ENCODE measurements around the gene WDFY4. TPM values are rescaled to one million over a fixed set of nuclear protein-coding genes. Genes with fewer than 3 reads are reported as not detected.

Gene WDFY4
- total and polyA plus RNA-seq, 2 of the 4 experiments (the other 2 are of a cell fraction), result not detected

DNA sequence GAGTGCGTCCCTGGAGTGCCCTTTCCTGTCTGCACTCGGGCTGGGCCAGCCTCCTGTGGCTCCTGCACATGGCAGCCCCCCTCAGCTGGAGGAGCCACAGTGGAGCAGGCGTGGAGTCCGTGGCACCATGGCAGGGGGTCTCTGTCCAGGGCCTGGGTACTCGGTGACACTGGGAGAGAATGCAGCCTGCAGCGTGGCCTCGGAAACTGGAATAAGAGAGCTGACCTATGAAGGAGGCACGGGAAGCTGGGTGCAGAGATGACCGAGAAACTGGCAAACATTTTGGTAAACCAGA lies 25.8 kb upstream of the WDFY4 start:
- POLR2A ChIA-PET (ENCODE audit: unreplicated experiment), result no interaction called here
- H3K4ac ChIP-seq (ENCODE audit: low read depth, low read length), result no peak overlapping the region
- H3K4me3 ChIP-seq (ENCODE audit: insufficient read depth, low read depth, low read length), result no peak overlapping the region
- H3K14ac ChIP-seq (replicated peaks; ENCODE audit: low read depth, low read length), result no peak overlapping the region
- H3K9me1 ChIP-seq (ENCODE audit: insufficient read depth, low read length), result peaks cover 6% of the 10 kb centered on the region; the same call in 1 of the 2 replicates
- H3K27me3 ChIP-seq (ENCODE audit: control insufficient read depth, insufficient read depth, low read length), result peaks cover 18% of the 10 kb centered on the region
- H2BK5ac ChIP-seq (ENCODE audit: low read depth, low read length, poor library complexity, severe bottlenecking), result no peak overlapping the region
- in situ Hi-C loops (cut with MboI; ENCODE audit: low sequenced_read_pairs) (loop anchor here (5.0 kb wide), 3 partner anchors 107 to 858 kb away; no protein-coding TSS in a partner anchor), intact Hi-C loops (cut with micrococcal nuclease) (loop anchor here (2.0 to 5.0 kb wide), 4 partner anchors 217 to 860 kb away; no protein-coding TSS in a partner anchor), dilution Hi-C loops (cut with HindIII; ENCODE audit: low sequenced_read_pairs, unreplicated experiment) (no loop called here)
- no peak overlapping the region for H4K8ac ChIP-seq (ENCODE audit: low read depth in 2 of 2, low read length in 2 of 2)
- no peaks in the 10 kb centered on the region for H4K20me1 ChIP-seq (ENCODE audit: insufficient read depth, low read length)
- CTCF ChIA-PET, result interaction anchor here (0.6 to 1.6 kb wide), 7 partner anchors 20 to 867 kb away, joined by 3 to 6 read pairs (median 3); no protein-coding TSS in a partner anchor
- H3K79me1 ChIP-seq (ENCODE audit: low read depth in 1 of 2, low read length in 2 of 2), result peaks cover 4 to 12% of the 10 kb centered on the region in 2 experiments; a peak in 1 of 4 replicates
- H2AK9ac ChIP-seq (replicated peaks; ENCODE audit: low read depth, low read length, poor library complexity), result no peak overlapping the region
- no peak overlapping the region for H2BK120ac ChIP-seq (ENCODE audit: low read depth, low read length)
- H3K23ac ChIP-seq (ENCODE audit: low read depth, low read length), result no peak overlapping the region
- H2AK5ac ChIP-seq (ENCODE audit: low read depth, low read length), result no peak overlapping the region
- no peak overlapping the region for H3K18ac ChIP-seq (ENCODE audit: low read depth, low read length)
- H3K36me3 ChIP-seq (ENCODE audit: control insufficient read depth, insufficient read depth, low read length), result no peaks in the 10 kb centered on the region
- no peak overlapping the region for H2AFZ ChIP-seq (replicated peaks; ENCODE audit: low read length, poor library complexity)
- H2BK15ac ChIP-seq (ENCODE audit: low read depth, low read length), result no peak overlapping the region
- H3K56ac ChIP-seq (ENCODE audit: extremely low read depth, insufficient read depth, low read length), result no peak overlapping the region
- H3K9ac ChIP-seq (ENCODE audit: low read depth, low read length), result no peak overlapping the region
- no peak overlapping the region for H4K91ac ChIP-seq (ENCODE audit: insufficient read depth, low read depth, low read length)
- H3K27ac ChIP-seq (ENCODE audit: insufficient read depth, low read length), result no peak overlapping the region
- no peak for DNase-seq
- no peak overlapping the region for H3K4me2 ChIP-seq (ENCODE audit: low read depth, low read length)
- BruUV-seq (replicated peaks), result no TSS peak
- TF ChIP-seq CHD1 (IDR thresholded peaks at IDR 0.05; ENCODE audit: low read depth, low read length) (no peak), MAFK (IDR thresholded peaks at IDR 0.05; ENCODE audit: low read depth, low read length) (no peak)
- TF ChIP-seq, protein P1, sequence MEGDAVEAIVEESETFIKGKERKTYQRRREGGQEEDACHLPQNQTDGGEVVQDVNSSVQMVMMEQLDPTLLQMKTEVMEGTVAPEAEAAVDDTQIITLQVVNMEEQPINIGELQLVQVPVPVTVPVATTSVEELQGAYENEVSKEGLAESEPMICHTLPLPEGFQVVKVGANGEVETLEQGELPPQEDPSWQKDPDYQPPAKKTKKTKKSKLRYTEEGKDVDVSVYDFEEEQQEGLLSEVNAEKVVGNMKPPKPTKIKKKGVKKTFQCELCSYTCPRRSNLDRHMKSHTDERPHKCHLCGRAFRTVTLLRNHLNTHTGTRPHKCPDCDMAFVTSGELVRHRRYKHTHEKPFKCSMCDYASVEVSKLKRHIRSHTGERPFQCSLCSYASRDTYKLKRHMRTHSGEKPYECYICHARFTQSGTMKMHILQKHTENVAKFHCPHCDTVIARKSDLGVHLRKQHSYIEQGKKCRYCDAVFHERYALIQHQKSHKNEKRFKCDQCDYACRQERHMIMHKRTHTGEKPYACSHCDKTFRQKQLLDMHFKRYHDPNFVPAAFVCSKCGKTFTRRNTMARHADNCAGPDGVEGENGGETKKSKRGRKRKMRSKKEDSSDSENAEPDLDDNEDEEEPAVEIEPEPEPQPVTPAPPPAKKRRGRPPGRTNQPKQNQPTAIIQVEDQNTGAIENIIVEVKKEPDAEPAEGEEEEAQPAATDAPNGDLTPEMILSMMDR (conservative IDR thresholded peaks at IDR 0.05; ENCODE audit: low read depth, low read length), result no peak
- no peak overlapping the region for H2BK20ac ChIP-seq (ENCODE audit: low read depth, low read length)
- H3K4me1 ChIP-seq (ENCODE audit: control insufficient read depth, insufficient read depth, low read length), result peaks cover 7% of the 10 kb centered on the region; the same call in 1 of the 2 replicates
- WGBS, 2 experiments (ENCODE audit: extremely low coverage in 2 of 2, insufficient read length in 1 of 2), result 76% methylated on average over 4 of the region's 9 CpGs; no CpG with 5 or more reads in 1 of the 2 experiments
- ATAC-seq (ENCODE audit: low read depth), result no peak
- H4K5ac ChIP-seq (ENCODE audit: low read depth, low read length), result no peak overlapping the region
- no peaks in the 10 kb centered on the region for H3K9me3 ChIP-seq (ENCODE audit: control insufficient read depth, insufficient read depth, low read length)

All from IMR-90 (cell line).